HL-60 (cell line): ENCODE data around the gene ANKS3.

Experiments used
- DNase-seq, 2 experiments: peaks; one replicate each; pipeline ENCODE4 v3.0.0-alpha.2; 2010 to 2020; ENCODE audit warnings: low read depth in 1 of 2, low spot score in 1 of 2
- H3K27ac ChIP-seq: fragments of 250-450 bp; sonication (Bioruptor Pico); replicated peaks from 2 replicates; pipeline ENCODE4 v1.5.1; 2020; ENCODE audit warnings: mild to moderate bottlenecking, moderate library complexity
- H3K27me3 ChIP-seq: fragments of 250-450 bp; sonication (Bioruptor Pico); 2 replicates; pipeline ENCODE4 v1.5.1; 2021; ENCODE audit warnings: mild to moderate bottlenecking, moderate library complexity; ENCODE audit not compliant: insufficient read depth, poor library complexity, severe bottlenecking
- H3K4me3 ChIP-seq: replicated peaks from 2 replicates; pipeline ENCODE4 v1.5.1; 2011; ENCODE audit warnings: mild to moderate bottlenecking, control low read depth, low read length; ENCODE audit not compliant: insufficient read depth
- GABPA ChIP-seq: IDR thresholded peaks from 2 replicates; pipeline ENCODE4 v1.6.1; 2012; ENCODE audit warnings: low read depth
- POLR2AphosphoS5 ChIP-seq: IDR thresholded peaks from 2 replicates; pipeline ENCODE4 v1.6.1; 2012; ENCODE audit warnings: low read depth
- SPI1 ChIP-seq: IDR thresholded peaks from 2 replicates; pipeline ENCODE4 v1.6.1; 2012; ENCODE audit warnings: low read depth, mild to moderate bottlenecking, borderline replicate concordance
- TF ChIP-seq, protein P1 (sequence below): IDR thresholded peaks from one replicate; pipeline ENCODE4 v1.5.1; 2011; ENCODE audit warnings: low read length, control low read depth, inconsistent platforms; ENCODE audit not compliant: insufficient read depth
- TF ChIP-seq, protein P2 (sequence below): IDR thresholded peaks from 2 replicates; pipeline ENCODE4 v1.6.1; 2012; ENCODE audit warnings: low read depth; ENCODE audit not compliant: insufficient replicate concordance

Gene ANKS3

DNA sequence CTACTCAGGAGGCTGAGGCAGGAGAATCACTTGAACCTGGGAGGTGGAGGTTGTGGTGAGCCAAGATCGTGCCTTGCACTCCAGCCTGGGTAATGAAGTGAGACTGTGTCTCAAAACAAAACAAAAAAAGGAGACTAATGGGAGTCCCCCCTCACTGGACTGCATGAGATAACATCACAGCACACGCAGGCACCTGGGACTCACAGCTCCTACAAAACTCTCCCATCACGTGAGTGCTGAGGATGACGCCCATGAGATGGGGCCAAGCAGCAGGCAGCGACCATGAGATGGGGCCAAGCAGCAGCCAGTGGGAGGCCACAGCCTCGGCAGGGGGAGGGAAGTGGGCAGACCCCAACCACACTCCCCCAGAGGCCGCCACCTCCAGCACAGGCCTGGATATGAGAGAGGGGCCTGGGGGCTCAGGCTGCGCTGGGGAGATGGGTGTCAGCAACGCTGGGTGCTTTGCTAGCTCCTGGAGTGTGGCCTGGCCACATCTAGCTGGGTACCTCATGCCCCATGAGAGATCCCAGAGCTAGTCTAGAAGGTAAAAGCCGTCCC is 15.7 kb upstream of the ANKS3 start:
- no peak for DNase-seq
- Histone ChIP-seq H3K4me3 (no peak overlapping the region), H3K27ac (no peak overlapping the region), H3K27me3 (no peaks in the 10 kb centered on the region)
- TF ChIP-seq, protein P1, sequence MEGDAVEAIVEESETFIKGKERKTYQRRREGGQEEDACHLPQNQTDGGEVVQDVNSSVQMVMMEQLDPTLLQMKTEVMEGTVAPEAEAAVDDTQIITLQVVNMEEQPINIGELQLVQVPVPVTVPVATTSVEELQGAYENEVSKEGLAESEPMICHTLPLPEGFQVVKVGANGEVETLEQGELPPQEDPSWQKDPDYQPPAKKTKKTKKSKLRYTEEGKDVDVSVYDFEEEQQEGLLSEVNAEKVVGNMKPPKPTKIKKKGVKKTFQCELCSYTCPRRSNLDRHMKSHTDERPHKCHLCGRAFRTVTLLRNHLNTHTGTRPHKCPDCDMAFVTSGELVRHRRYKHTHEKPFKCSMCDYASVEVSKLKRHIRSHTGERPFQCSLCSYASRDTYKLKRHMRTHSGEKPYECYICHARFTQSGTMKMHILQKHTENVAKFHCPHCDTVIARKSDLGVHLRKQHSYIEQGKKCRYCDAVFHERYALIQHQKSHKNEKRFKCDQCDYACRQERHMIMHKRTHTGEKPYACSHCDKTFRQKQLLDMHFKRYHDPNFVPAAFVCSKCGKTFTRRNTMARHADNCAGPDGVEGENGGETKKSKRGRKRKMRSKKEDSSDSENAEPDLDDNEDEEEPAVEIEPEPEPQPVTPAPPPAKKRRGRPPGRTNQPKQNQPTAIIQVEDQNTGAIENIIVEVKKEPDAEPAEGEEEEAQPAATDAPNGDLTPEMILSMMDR = no peak
- no peak for TF ChIP-seq SPI1
- TF ChIP-seq, protein P2, sequence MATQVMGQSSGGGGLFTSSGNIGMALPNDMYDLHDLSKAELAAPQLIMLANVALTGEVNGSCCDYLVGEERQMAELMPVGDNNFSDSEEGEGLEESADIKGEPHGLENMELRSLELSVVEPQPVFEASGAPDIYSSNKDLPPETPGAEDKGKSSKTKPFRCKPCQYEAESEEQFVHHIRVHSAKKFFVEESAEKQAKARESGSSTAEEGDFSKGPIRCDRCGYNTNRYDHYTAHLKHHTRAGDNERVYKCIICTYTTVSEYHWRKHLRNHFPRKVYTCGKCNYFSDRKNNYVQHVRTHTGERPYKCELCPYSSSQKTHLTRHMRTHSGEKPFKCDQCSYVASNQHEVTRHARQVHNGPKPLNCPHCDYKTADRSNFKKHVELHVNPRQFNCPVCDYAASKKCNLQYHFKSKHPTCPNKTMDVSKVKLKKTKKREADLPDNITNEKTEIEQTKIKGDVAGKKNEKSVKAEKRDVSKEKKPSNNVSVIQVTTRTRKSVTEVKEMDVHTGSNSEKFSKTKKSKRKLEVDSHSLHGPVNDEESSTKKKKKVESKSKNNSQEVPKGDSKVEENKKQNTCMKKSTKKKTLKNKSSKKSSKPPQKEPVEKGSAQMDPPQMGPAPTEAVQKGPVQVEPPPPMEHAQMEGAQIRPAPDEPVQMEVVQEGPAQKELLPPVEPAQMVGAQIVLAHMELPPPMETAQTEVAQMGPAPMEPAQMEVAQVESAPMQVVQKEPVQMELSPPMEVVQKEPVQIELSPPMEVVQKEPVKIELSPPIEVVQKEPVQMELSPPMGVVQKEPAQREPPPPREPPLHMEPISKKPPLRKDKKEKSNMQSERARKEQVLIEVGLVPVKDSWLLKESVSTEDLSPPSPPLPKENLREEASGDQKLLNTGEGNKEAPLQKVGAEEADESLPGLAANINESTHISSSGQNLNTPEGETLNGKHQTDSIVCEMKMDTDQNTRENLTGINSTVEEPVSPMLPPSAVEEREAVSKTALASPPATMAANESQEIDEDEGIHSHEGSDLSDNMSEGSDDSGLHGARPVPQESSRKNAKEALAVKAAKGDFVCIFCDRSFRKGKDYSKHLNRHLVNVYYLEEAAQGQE = no peak
- TF ChIP-seq GABPA = no peak
- no peak for TF ChIP-seq POLR2AphosphoS5

DNA sequence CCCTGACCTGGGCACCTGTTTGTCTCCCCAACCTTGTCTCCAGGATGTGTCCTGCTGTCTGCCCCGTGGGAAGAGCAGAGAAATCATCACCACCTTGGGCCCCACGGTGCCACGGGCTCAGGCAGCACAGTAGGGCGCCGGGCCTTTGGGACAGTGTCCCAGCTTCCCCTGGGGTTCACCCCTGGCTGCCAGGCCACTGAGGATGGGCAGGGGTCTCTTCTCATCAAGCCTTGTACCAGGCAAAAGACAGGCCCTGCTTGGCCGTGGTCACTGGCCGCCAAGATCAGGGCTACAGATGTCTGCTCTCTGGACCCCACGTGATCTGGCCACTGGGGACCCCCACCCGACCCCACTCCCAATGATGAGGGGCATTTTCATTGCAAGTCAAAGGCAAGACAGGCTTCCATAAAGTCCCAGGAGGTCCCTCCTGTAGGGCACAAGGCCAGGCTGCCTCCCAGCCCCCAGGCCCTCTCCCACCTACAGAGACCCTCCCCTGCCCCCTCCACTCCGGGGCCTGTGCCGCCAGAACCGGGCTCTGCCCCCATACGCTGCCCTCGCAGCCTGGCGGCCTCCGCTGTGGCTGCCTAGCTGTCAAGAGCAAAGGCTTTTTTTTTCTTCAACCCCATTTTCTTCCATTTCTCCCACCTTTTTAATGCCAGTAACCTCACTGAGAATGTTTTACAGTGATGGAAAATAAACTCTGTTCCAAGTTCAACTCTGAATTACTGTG is 14.8 kb upstream of the ANKS3 start:
- no peak for TF ChIP-seq GABPA
- no peak for TF ChIP-seq POLR2AphosphoS5
- TF ChIP-seq, protein P2 = no peak
- TF ChIP-seq, protein P1 = no peak
- TF ChIP-seq SPI1 = no peak
- no peak for DNase-seq
- no peak overlapping the region for H3K4me3 ChIP-seq
- no peaks in the 10 kb centered on the region for H3K27me3 ChIP-seq
- no peak overlapping the region for H3K27ac ChIP-seq

DNA sequence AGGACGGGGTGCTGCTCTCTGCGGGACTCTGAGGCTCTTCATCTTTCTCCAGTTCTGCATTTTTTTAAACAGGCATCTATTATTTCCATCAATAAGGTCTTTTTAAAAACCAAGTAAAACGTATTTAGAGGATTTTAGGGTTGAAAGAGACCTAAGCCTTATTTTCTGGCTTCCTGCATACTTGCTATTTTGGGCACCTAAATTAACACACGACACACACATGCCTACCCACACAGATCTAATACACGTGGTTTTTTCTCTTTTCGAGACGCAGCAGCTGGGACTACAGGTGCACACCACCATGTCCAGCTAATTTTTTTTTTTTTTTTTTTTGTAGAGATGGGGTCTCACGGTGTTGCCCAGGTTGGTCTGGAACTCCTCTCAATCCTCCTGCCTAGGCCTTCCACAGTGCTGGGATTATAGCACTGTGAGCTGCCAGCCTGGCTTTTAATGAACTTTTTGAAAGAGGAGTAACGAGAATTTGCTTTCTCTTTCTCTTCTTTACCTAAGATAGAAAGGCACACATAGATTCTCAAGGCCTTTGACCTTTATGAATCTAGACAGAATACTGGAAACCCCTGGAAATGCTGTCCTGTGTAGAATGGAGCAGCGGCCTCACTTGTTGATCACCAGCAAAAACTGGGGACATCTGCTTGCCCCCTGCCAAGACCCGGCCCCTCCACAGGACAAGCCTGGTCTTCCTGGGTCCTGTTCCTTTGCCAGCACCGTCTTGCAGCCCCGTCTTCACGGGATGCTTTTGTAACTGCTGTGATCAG is 14.0 kb upstream of the ANKS3 start:
- Histone ChIP-seq H3K4me3 (no peak overlapping the region), H3K27me3 (no peaks in the 10 kb centered on the region), H3K27ac (no peak overlapping the region)
- TF ChIP-seq, protein P2 = no peak
- TF ChIP-seq POLR2AphosphoS5 (no peak), GABPA (no peak), SPI1 (no peak)
- TF ChIP-seq, protein P1 = no peak
- DNase-seq = no peak
